Stimulated activated CD8-positive, alpha-beta memory T cell treated with anti-CD3 and anti-CD28 coated beads, Interleukin-2, amount 100 ng/mL, for 1 hour (primary cell): ENCODE measurements around the gene REELD1.

Source experiments
- DNase-seq, 2 donors: peaks; one replicate each; pipeline ENCODE4 v3.0.0-alpha.2; 2020; ENCODE audit warnings: low read depth in 2 of 2

REELD1 gene

DNA sequence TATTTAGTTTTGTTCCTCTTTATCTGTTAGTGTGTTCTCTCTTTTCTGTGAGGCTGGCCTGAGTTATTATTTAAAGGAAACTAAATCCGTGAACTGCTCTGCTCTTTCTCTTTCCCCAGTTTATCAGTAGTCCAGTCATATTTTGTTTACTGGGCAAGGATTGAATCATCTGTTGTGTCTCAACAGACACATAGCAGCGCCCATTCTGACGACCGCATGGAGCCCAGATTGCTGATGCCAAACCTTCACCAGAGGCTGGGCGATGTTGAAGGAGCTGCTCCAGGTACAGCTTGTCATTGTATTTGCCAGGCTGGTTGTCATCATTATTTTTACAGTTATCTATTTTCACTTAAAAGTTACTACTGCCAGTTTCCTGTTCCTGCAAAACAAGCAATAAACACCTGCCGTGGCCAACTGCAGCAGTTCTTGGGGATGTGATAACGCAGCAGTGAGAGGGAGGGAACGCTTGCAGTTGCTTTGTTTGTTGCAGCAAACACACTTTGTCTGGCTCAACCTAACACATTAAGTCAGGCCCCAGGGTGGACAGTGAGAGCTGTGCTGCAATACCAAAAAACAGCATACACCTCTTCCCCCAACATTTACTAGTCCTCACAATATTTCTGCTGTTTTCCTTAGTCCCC, 10.1 kb downstream of the REELD1 start:
- DNase-seq: no peak

GRCh38 chr4:146229406-146229805, 15.1 kb downstream of the REELD1 start:
- DNase-seq: no peak

GRCh38 chr4:146232131-146232722, 17.9 kb downstream of the REELD1 start:
- DNase-seq: no peak

- DNase-seq: no peak
Observed at GRCh38 chr4:146235654-146236177, 21.4 kb downstream of the REELD1 start.

DNA sequence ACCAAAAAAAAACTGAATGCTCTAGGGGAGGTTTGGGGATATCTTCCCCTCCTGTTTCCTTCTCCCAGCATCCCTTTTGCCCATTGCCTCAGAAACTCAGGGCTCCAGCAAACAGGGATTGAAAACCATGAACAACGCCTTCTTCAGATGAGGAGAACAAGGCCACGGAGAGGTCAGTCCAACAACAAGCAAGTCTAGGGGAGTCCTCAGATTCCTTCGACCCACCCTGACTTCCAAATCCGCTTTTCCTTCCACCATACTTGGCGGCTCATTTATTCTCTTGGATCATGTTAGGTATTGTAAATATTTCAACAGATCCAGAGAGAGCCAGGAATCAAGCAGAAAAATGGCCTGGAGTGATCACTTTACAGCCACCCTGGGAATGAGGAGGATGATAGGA, 21.9 kb downstream of the REELD1 start:
- DNase-seq: no peak

GRCh38 chr4:146237092-146237491, 22.8 kb downstream of the REELD1 start:
- DNase-seq: no peak

- DNase-seq: no peak
Observed at GRCh38 chr4:146238107-146238506, 23.8 kb downstream of the REELD1 start.

- DNase-seq: peak in 1 of 2 donors; percentile 12
Observed at GRCh38 chr4:146243141-146243882, 29.0 kb downstream of the REELD1 start.

DNA sequence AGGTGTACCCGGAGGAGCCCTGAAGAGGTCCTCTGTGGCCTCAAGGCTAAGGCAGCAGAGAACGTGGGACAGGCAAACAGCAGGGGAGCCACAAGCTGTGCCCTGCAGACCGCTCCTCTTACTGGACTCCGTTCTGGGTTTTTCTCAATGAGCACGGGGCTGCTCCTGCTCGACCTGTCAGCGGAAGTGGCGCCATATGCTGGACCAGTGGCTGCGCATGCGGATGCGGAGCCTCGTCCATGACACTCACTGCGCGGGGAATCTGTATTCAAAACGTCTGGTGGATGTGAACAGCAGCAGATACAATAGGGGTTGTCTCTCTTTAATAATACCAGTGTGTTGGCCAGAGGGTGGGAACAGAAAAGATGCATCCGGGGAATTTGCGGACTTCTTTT, 29.5 kb downstream of the REELD1 start:
- DNase-seq: no peak

GRCh38 chr4:146244496-146244895, 30.2 kb downstream of the REELD1 start:
- no peak for DNase-seq

DNA sequence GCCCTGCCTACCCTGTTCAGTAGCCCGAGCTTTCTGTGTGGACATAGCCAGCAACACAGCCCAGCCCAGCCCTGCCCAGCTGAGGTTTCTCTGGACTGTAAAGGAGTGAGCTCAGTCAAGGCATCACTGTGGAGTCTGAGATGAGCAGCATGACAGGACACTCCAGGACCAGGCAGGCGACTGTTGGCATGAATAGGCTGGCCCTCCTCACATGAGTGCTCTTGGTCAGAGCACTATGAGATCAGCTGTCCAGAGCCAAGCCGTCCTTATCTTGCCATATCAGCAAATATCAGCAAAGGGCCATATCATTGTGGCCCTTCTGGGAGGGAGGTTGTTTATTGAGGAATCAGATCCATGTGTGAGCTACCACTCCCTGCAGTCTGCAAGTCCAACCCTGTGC, 30.9 kb downstream of the REELD1 start:
- no peak for DNase-seq

GRCh38 chr4:146245850-146246249, 31.5 kb downstream of the REELD1 start:
- no peak for DNase-seq

DNA sequence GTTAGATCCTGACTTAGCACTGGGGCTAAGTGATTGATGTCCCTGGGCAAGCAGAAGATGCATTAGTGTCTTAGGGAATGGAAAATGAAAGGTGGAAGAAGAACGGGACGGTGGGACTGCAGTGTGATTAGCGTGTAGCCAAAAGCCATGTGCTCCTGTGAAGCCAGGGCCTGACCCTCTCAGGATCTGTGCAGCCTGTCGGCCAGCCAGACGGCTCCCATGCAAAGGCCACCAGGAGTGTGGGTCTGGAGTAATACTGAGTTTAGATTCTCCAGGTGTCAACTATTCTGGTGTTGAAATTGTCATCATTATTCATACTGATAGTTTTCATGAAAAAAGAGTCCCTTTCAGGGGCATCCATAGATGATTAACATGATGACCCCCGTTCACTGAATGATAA, 32.0 kb downstream of the REELD1 start:
- no peak for DNase-seq

DNA sequence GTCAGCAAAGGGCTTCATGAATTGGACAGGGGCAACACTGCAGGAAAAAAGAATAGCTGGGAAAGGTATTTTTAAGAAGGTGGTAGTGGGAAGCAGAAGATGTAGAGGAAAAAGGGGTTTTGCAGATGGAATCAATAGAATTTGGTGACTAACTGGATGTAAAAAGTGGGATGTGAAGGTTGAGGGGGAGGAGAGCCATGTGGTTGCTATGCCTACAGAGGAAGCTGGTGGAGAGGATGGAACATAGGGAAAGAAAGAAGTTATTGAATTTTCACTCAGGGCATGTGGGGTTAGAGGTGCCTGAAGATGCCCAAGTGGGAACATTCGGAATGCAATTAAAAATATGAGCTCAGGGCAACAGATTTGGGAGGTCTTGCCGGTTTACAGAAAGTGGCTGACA, 33.0 kb downstream of the REELD1 start:
- DNase-seq: no peak

DNA sequence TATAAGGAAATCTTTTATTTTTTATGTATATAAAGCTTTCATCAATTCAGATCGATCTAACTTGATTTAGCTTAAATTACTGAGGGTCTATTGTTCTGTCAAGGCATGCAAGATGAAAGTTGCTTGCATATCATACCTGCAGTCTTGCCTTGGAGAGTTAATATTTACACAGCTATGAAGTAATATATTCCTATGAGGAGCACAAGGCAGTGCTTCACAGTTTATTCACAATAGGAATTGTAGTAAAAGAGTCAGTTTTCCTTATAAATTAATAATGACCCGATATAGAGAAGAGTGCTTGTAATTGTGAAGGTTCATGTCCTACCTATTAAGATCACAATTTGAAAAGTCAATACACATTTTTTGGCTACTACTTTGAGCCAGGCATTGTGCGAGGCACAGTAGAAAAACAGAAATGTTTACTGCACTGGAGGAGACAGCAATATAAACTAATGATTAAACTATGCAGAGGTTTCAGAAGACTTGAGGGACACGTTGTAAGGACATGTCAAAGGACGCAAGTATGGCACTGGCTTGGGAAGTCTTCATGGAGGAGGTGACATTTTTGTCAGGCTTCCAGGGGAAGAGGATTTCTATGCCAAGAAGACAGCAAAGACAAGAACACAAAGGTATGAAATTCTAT, 38.8 kb downstream of the REELD1 start:
- DNase-seq: no peak

- DNase-seq: no peak
Observed at GRCh38 chr4:146255463-146255862, 41.1 kb downstream of the REELD1 start.

DNA sequence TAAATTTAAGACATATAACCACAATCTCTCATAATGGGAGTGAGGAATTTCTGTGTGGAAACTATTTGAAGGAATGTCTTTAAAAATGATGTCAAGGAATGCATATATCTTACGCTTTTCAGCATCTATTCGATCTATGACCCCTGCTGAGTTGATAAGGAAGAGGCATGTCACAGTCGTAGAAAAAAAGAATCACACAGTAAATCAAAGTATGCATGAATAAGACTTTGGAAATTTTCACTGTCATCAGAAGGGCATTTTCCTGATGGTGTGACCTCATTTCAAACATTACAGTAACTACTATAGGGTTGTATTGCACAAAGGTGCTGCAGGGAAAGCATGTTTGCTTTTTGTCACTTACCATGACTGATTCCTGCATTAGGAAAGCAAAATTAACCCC, 41.5 kb downstream of the REELD1 start:
- no peak for DNase-seq

- no peak for DNase-seq
Observed at GRCh38 chr4:146256328-146256727, 42.0 kb downstream of the REELD1 start.

- no peak for DNase-seq
Observed at GRCh38 chr4:146257511-146257910, 43.2 kb downstream of the REELD1 start.

DNA sequence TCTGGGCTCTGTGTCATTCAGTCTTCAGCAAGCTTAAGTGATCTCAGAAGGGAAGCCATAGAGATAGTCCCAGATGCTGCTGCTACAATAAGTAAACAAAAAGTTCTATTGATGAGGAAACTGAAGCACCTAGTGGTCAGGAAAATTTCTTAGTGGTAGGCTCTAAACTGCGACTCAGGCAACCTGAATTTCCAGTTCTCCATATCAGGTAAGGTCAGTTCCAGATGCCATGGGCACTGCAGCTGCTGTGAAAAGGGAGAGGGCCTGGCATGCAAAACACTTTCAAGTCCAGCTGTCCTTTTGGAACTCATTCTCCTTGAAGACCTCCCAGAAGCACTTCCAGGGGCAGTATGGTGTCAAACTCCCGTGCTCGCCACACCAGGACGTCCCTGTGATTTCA, 46.2 kb downstream of the REELD1 start:
- no peak for DNase-seq

- DNase-seq: no peak
Observed at GRCh38 chr4:146261041-146261440, 46.7 kb downstream of the REELD1 start.

GRCh38 chr4:146263793-146264192, 49.5 kb downstream of the REELD1 start:
- DNase-seq: no peak
